NCI-H1436 (cell line): ENCODE data around the gene P4HA3.

Experiments used
- DNase-seq: peaks from one replicate; lab custom pipeline; 2025; lab: John Stamatoyannopoulos, UW

P4HA3 gene

DNA sequence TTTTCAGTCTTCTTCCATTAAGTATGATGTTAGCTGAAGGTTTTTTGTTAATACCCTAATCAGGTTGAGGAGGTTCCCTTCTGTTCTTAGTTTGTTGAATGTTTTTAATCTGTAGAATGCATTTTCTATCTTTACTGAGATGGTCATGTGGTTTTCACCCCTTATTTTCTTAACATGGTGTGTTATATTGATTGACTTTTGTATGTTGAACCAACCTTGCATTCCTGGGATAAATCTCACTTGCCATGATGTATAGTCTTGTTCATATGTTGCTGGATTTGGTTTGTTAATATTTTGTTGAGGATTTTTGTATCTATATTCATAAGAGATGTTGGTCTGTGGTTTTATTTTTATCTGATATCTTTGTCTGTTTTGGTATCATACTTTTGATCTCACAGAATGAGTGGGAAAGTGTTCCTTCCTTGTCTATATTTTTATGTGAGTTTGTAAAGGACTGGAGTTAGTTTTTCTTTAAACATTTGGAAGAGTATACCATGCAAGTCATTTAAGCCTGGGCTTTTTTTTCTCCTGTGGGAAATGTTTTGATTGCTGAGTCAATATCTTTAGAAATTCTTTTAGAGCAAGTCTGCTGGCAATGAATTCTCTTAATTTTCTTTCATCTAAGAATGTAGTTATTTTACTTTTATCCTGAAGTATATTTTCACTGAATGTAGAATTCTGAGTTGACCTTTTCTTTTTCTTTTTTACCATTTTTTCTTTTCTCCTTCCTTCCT lies 5.5 kb upstream of the P4HA3 start:
- no peak for DNase-seq

DNA sequence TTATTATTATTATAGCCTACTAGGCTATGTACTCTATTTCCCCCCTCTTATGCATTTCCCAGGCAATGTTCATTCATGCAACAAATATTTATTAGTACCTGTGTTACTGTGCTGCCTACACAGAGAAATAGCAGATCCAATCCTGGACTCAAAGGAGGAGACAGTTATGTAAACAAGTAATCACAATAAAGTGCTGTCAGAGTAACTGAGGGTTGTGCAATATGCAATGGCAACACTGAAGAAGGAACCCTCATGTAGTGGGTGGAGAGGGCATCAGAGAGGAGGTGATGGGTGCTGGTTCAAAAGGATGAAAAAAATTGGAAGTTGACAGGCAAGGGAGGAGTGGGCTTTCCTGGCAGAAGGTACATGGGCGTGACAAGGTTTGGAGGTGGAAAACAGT lies 886 bp upstream of the P4HA3 start:
- DNase-seq: no peak

DNA sequence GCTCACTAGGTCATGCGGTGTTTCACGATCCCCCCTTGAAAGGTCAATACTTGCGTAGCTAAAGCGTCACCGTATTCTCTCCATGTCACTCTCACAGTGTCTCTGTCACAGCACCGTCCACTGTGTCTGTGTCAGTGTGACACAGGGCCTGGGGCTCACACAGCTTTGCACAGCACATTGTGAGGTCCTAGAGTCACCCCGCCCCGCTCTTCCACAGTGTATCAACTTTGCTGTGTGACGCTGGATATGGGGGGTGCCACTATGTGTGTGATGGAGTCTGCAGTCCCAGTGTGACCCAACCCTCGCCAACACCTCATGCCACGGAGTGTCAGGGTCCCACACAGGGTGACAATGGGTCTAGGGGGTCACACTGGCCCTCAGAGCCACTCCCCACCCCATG lies 583 bp downstream of the P4HA3 start:
- no peak for DNase-seq

DNA sequence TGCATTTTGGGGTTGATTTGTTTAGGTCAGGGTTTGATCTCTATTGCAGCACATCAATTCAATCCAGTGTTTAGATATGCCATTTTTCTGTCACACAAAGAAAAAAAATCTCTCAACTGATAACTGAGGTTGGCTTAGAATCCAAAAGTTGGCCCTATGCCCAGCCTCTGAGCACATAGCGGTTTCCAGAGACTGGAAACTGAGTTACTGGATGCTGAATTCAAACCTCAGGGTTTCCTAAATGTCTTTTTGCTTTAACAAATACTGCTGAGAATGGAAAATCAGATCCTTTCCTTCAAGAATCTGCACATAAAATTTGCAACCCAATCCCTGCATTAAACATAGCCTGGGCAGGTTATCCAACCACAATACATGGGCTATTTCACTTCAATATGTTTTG lies 4.0 kb downstream of the P4HA3 start:
- no peak for DNase-seq

DNA sequence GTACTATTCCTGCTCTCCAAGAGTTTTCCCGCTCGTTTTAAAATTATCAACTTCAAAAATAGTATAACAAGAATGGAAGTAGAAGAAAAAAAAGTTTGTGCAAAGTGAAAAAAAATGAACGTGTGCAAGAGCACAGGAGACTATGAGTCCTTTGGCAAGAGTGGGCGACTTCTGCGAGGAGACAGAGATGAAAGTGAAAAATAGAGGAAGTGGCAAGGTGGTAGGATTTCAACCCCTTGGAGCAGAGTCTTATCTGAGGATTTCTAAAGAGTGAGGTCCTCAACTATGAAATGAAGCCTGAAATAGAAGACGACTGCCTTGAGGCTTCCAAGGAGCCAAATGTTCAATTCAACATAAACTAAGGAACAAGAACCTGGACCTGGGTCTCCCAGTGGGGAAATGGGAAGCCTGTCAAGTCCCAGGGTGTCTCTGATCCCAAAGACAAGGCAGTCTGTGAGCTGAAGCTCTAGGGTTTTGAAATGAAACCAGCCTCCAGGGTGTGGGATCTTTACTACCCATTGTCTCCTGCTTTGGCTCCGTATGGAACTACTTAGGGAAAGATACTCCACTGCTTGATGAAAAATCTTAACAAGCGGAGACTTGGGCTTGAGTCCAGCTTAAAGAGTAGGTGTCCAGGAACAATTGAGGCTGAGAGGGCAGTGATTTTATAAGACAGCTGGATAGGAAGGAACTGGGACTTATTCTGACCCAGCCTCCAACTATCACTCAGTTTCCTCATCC lies 4.8 kb downstream of the P4HA3 start:
- no peak for DNase-seq

DNA sequence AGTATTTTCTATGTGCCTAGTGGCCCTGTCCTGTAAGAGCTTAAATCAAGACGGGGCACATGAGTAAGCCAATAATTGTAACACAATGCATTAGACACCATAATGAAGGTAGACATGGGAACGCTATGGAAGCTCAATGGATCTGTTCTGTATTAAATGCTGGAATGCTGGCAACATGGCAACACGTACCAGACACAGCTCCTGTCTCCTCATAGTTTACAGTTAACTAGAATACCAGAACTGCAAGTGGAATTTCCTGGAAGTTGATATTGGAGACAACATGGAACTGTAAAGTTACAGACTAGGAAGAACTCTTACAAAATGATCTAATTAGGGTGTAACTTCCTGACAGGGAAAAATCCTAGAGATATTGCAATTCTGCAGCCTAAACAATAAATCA lies 12.4 kb downstream of the P4HA3 start:
- no peak for DNase-seq

DNA sequence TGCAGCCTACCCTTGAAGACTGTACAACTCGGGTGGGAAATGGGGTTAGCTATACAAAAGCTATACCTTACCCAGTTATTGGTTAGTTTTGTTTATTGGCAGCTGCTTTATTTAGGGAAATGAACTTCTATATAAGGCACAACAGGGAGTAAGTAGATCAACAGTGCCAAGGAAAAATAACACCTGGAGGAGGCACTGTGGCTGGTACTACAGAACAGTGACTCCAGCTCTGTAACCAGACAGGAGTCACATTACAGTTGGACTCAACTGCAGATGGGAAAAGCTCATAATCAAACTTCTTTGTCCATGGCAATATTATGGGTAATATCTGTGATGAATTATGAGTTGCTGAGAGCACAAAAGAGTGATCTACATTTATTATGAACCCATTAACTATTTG lies 14.0 kb downstream of the P4HA3 start:
- DNase-seq: no peak

DNA sequence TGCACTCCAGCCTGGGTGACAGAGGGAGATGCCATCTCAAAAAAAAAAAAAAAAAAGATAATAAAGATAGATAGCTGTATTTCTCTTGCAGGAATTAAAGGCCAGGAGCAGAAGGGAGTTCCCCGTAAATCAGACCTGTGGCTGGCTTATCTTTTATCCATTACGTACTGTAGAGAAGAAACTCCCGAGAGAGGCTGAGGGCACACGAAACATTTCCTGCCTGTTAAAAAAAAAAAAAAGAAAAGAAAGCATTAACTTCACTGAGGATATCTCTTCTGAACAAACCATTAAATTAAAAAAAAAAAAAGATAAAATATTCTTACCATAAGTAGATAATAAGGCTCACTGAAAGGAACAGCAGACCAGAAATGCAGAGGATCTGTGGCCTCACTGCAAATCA lies 22.5 kb downstream of the P4HA3 start:
- no peak for DNase-seq

DNA sequence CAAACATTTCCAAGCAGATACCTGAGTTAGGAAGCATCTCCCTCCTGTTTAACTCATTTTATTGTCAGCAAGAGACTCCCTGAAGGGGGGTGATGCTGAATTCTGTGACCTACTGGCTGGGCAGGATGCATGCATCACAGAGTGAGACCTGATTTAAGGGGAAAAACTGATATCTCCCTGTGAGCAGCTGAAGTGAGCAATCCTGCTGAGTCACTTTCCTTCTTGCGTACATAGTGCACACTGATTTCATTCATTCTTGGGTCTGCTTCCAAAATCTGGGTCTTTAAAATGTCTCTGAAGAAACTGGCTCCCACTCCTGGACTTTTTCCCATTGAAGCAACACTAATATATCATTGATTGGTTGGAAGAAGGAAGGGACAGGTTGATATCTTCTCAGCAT lies 23.3 kb downstream of the P4HA3 start:
- DNase-seq: no peak

DNA sequence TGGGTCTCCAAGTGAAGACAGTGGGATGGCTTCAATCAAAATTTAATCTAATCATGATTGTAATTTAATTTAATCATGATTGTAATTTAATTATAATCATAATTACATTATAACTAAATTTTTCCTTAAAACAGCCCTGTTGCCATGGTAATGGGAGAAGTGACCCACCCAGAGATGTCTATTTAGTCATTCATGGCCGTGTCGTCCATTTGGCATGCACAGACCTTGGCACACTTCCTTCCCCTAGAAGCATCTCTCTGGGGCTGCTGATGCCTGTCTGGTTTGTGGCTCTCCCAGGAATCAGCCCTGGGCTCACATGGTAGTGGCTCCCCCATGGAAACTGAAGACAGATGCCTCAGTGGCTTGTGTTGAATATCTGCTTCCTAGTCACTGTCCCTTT lies 27.0 kb downstream of the P4HA3 start:
- DNase-seq: no peak

DNA sequence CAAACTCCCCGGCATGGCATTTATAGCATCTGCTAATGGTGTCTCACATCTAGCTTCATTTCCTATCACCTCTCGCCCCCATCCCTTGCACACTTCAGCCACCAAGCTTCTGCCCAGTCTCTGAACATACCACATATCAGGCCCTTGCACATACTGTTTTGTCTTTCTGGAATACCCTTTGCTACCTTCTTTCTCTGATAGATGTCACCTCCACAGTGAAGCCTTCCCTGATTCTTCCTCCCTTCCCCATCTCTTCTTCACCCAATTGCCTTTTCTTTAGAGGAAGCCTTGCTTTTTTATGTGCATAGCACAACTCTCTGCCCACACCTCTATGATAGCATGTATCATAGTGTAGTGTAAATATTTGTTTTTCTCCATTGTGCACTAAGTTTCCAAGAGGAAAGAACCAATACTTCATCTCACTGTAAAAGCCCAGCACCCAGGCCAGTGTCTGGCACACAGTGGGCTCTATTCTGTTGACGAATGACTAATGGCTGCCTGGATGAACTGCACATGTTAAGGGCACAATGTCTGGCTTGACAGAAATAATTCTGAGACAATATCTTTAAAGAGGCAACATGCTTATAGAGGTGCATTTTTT lies 27.8 kb downstream of the P4HA3 start:
- DNase-seq: no peak

DNA sequence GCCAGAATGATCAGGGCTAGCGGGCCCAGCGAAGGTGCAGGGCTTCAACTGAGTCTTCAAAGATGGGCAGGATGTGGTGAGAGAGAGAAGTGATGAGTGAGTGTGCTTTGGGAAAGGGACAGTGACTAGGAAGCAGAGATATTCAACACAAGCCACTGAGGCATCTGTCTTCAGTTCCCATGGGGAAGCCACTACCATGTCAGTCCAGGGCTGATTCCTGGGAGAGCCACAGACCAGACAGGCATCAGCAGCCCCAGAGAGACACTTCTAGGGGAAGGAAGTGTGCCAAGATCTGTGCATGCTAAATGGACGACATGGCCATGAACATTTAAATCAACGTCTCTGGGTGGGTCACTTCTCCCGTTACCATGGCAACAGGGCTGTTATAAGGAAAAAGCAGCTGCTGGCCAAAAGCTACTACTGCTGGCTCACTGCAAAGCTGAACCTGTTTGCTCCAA lies 28.5 kb downstream of the P4HA3 start:
- no peak for DNase-seq

DNA sequence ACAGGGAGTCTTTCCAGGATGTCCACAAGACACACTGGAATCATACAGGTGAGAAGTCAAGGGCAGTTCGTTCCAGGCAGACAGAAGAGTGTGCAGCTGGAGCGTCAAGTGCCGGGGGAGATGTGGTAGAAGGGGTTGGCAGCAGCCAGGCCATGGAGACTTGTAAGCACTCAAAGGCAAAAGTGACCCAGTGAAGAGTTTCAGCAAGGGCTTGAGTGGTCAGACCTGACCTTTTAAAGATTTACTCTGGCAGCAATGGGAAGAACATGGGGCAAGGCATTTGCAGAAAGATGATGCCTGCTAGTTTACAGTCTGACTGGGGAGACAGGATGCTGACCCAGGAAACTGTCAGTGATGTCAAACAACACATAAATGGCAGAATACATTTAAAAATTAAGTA lies 29.0 kb downstream of the P4HA3 start:
- DNase-seq: no peak

DNA sequence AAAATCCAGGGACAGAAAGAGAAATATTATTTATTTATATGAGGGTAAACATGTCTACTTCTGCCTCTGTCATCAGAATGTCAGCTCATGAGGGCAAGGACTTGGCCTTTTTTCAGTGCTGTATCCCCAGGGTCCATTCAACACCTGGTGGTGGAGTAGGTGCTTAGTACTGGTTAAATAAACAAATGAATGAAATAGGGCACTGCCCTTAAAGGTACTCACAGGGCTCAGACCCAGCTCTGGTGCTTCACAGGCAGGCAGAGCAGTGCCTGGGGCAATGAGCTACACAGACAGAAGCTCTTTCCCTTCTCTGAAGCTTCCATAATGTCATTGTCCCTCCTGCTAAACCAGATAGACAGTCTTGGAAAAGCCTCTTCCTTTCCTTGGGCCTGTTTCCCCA lies 30.9 kb downstream of the P4HA3 start:
- DNase-seq: no peak

DNA sequence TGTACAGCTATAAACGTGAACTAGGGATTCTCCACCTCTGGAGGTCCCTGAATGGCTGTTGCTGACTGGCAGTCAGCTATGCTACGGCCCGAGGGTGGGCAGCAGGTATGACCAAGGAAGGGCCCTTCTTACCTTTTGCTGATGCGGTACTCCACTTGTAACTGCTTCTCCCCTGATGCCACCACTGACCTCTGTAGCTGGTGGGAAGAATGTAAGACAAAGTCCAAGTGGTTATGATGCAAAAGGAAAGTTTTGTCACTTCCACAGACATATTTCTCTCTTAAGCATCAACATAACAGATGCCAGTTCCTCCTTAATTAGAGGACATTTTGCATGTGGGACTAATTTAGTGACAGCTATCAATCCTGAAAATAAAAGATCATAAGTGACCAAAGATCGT lies 32.2 kb downstream of the P4HA3 start:
- no peak for DNase-seq

DNA sequence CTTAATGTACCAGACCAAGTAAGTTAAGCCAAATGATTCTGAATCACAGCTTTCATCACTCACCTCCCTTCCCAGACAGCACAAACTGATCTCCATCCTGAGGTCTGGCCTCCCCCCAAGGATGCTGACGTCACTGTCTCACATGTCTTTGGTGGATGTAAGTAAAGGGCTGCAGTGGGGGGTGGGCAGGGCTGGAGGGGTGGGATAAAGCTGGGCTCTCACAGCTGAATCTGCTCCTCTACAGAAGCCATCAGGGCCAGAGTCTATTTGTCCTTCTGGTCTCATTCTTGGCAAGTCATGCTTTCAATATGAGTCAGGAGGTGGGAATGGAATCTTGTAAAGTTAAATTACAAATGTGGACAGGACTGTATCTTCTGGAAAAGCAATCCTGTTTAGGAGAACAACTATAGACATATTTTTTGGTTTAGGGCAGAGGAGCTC lies 32.7 kb downstream of the P4HA3 start:
- DNase-seq: no peak

DNA sequence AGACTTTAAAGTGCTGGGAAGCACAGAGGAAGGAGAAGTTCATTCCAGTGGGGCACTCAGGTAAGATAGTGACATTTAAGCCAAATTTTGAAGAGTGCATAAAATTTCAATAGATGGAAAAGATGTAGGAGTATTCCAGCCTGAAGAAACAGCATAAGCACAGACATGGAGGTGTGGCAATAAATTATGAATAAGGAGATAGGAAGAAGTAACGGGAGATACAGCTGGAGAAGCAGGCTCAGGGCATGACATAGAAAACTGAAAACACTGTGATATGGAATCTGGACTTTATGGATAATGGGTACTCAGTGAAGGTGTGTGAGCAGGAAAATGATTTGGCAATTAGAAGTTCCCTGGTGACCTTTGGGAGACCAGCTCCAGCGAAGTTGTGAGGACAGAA lies 33.3 kb downstream of the P4HA3 start:
- DNase-seq: no peak

DNA sequence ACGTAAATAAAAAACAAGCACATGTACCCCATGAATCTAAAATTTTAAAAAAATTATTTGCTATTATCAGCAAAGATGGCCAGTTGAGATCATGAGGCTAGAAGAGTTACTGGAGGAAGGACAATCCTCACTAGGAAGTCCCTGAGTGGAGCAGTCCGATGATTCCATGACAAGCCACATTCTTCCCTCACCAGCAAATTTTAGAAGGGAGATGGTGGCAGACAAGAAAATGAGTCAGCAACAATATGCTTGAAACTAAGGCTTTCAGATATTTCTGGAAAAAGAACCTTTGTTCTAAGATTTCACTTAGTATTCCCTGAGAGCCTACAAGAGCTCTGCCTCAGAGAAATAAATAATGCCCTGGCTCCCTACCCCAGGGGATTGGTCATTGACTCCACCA lies 34.9 kb downstream of the P4HA3 start:
- DNase-seq: no peak

DNA sequence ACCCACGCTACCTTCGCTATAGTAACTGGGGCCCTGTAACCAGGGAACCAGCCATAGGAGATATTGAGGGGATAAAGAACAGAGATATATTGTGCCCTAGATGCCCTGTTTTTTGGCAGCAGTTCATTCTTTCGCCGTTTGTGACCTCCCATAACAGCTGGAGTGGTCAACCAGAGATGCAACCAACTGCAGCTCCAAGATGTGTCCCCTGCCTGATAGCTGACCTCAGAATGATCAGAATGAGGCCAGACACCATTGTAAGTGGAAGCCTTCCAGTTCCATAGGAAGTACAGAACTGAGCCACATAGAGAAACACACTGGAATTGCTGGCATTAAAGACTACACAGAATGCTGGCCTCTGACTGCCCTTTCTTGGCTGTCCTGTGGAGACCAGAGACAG lies 39.2 kb downstream of the P4HA3 start:
- no peak for DNase-seq

DNA sequence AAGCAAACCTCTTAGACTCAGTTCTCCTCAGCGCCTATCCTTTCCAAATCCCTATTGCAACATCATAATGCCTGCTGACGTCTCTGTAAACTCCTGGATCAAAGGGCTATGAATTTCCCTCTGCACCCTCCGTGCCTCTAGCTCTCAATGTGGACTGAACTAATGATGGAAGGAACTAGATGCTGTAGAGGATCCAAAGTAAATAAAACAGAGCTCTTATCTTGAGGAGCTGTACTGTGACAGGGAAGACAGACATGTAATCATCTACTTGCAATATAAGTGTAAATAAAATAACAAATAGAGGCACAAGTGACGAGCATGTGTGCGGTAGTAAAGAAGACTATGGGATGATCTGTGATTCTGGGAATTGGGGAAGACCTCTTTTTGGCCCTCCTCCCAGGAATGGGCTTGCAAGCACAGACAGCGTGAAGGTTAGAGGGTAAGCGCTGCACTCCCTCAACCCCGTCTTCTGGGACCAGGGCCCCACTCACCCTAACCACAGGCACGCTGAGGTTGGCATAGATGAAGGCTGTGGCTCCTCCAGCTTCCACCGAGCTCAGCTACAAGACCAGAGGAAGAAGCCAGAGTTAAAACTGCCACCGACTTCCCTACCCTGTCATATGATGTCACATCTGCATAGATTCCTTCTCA lies 42.2 kb downstream of the P4HA3 start:
- DNase-seq: no peak

DNA sequence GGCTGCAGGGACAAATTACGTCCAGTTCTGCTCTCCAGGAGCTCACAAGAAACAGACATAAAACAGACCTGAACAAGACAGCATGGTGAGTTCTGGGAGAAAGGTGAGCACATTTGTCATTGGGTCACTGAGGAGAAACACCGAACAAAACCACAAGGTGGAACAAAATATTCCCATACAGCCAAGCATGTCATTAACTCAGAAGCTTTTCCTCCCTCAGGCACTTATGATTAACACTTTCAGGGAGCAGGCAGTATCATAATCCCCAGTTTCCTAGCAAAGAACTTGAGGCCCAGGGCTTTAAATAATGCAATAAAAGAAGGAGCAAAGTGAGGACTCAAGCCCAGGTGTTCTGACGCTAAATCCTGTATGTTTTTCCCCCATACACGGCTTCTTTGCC lies 43.0 kb downstream of the P4HA3 start:
- no peak for DNase-seq

DNA sequence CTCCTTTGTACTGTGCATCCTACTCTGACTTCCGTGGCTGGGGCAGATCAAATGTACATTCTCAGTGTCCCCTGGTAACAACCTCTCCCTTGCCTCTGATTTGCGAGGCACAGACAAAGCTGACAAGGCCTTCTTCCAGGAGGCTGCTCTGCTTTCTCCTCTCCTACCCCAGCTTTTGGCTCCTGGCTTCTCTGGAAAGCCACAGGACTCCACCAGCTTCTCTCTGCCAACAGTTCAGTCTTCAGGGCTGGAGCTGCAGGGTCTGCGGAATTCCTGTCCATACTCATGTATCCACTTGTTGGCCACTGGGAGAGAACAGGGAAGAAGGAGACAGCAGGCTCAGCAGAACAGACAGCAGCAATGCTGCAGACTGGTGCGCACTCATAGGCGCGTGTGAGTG lies 44.4 kb downstream of the P4HA3 start:
- DNase-seq: no peak

DNA sequence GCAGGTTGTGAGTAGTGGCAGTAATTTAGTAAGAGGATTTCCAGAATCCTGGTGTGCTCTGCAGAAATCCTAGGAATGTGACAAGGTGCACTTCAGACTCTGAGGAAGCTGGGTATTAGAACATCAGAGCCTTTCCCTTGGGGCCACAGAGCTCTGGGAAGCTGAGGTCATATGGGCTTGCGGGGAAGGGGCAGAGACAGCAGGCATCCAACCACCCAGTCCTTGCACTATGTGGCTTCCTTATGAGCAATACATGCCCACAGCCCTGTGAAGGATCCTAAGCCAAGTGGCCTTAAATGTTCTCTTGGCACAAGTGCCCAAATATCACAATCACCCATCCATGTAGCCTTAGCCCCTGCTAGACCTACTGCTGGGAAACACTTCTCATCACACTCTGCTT lies 46.2 kb downstream of the P4HA3 start:
- DNase-seq: no peak
